Panc1 (cell line): ENCODE measurements around the gene ABHD4.

Experiments
- CTCF ChIP-seq: fragments of 450-650 bp; IDR thresholded peaks from 2 replicates; pipeline ENCODE4 v1.5.1; 2017; ENCODE audit warnings: mild to moderate bottlenecking
- POLR2AphosphoS5 ChIP-seq: IDR thresholded peaks from 2 replicates; pipeline ENCODE4 v1.6.1; 2012; ENCODE audit warnings: mild to moderate bottlenecking, low read depth, low read length, moderate library complexity

- TF ChIP-seq CTCF = no peak
- no peak for TF ChIP-seq POLR2AphosphoS5
Measured at GRCh38 chr14:22583994-22584393, 14.1 kb upstream of the ABHD4 start.
